HCT116 (cell line): ENCODE data around the gene FAM114A1. TPM values are rescaled to one million over a fixed set of nuclear protein-coding genes. Genes with fewer than 3 reads are reported as not detected.

ENCODE experiments used
- ATAC-seq: fragments of 200-7000 bp; cut with Tn5 transposase; 2 replicates; pipeline ENCODE4 v1.9.1; 2020; ENCODE audit warnings: mild to moderate bottlenecking, moderate library complexity
- BruUV-seq: library from RNA; stranded (reverse); fragments of 400-500 nt; replicated peaks from 2 replicates; lab custom pipeline; 2021; lab: Mats Ljungman, UMichigan
- CTCF ChIA-PET: fragments of 300-600 bp; sonication (Branson Sonifier 250); formaldehyde crosslinking; loops from one replicate; lab custom pipeline; 2021; ENCODE audit warnings: antibody characterized with exemption; lab: Charles Lee
- POLR2A ChIA-PET: fragments of 300-600, 350-600 bp; sonication (Branson Sonifier 250); formaldehyde crosslinking; loops from one replicate; lab custom pipeline; 2021; ENCODE audit warnings: antibody characterized with exemption; lab: Charles Lee
- RAD21 ChIA-PET, 2 experiments: fragments of 300-600 bp; sonication (Branson Sonifier 250); formaldehyde crosslinking; loops; one replicate each; lab custom pipeline; 2023; ENCODE audit warnings: low total read pairs in 2 of 2; ENCODE audit not compliant: uncharacterized antibody in 2 of 2, unreplicated experiment in 2 of 2, low non-redundant PET in 1 of 2; lab: Charles Lee
- DNase-seq: peaks from one replicate; pipeline ENCODE4 v3.0.0-alpha.2; 2010; ENCODE audit warnings: low read depth, low spot score
- H2AFZ ChIP-seq: fragments of 200-600 bp; shearing (Covaris generic), sonication (generic); 2 replicates; pipeline ENCODE4 v1.6.1; 2017; ENCODE audit warnings: low read depth, mixed run types, mixed read lengths, antibody characterized with exemption, low read length; ENCODE audit not compliant: poor library complexity, severe bottlenecking
- H3K27ac ChIP-seq: 2 replicates; pipeline ENCODE4 v1.5.1; 2012; ENCODE audit warnings: low read depth, low read length
- H3K27me3 ChIP-seq: fragments of 200-600 bp; sonication (generic); 2 replicates; pipeline ENCODE4 v1.6.1; 2016; ENCODE audit warnings: mixed run types, low read length, mixed read lengths; ENCODE audit not compliant: insufficient read depth
- H3K36me3 ChIP-seq, 2 experiments: fragments of 200-500 bp in 1 of 2; fragments of 200-600 bp in 1 of 2; sonication (Bioruptor generic) in 1 of 2; sonication (generic) in 1 of 2; 2 replicates each; pipeline versions ENCODE4 v1.5.1 to v1.6.1; 2014 to 2016; ENCODE audit warnings: low read length in 2 of 2, inconsistent platforms in 1 of 2, mixed read lengths in 1 of 2, mixed run types in 1 of 2; ENCODE audit not compliant: insufficient read depth in 2 of 2, control insufficient read depth in 1 of 2
- H3K4me1 ChIP-seq, 2 experiments: fragments of 200-600 bp in 1 of 2; sonication (generic) in 1 of 2; 2 replicates each; pipeline versions ENCODE4 v1.5.1 to v1.6.1; 2012 to 2017; ENCODE audit warnings: low read length in 2 of 2, inconsistent platforms in 1 of 2, mild to moderate bottlenecking in 1 of 2, mixed read lengths in 1 of 2, mixed run types in 1 of 2, moderate library complexity in 1 of 2; ENCODE audit not compliant: insufficient read depth in 2 of 2, control insufficient read depth in 1 of 2
- H3K4me2 ChIP-seq: fragments of 200-600 bp; sonication (generic); 2 replicates; pipeline ENCODE4 v1.6.1; 2017; ENCODE audit warnings: mixed run types, low read length, mixed read lengths
- H3K4me3 ChIP-seq, 2 experiments: fragments of 200-600 bp in 1 of 2; sonication (generic) in 1 of 2; replicated peaks in 1 of 2; 2 replicates each; pipeline ENCODE4 v1.5.1; 2011 to 2016; ENCODE audit warnings: low read length in 2 of 2, control low read depth in 1 of 2, low read depth in 1 of 2, mild to moderate bottlenecking in 1 of 2, mixed read lengths in 1 of 2, mixed run types in 1 of 2
- H3K79me2 ChIP-seq: fragments of 200-600 bp; sonication (generic); 2 replicates; pipeline ENCODE4 v1.6.1; 2017; ENCODE audit warnings: mild to moderate bottlenecking, mixed run types, low read length, moderate library complexity, mixed read lengths; ENCODE audit not compliant: insufficient read depth
- H3K9ac ChIP-seq: fragments of 200-600 bp; sonication (generic); 2 replicates; pipeline ENCODE4 v1.6.1; 2016; ENCODE audit warnings: low read length, mixed read lengths
- H3K9me2 ChIP-seq: fragments of 200-600 bp; sonication (generic), shearing (Covaris generic); 2 replicates; pipeline ENCODE4 v1.6.1; 2017; ENCODE audit warnings: mixed run types, mild to moderate bottlenecking, moderate library complexity; ENCODE audit not compliant: insufficient read depth
- H3K9me3 ChIP-seq, 2 experiments: fragments of 200-500 bp in 1 of 2; fragments of 200-600 bp in 1 of 2; sonication (Bioruptor generic) in 1 of 2; sonication (generic) in 1 of 2; 2 replicates each; pipeline ENCODE4 v1.6.1; 2014 to 2017; ENCODE audit warnings: low read length in 2 of 2, mixed read lengths in 2 of 2, inconsistent platforms in 1 of 2, low read depth in 1 of 2, mild to moderate bottlenecking in 1 of 2, mixed run types in 1 of 2, moderate library complexity in 1 of 2; ENCODE audit not compliant: control insufficient read depth in 1 of 2, insufficient read depth in 1 of 2
- H4K20me1 ChIP-seq: fragments of 200-600 bp; sonication (generic), shearing (Covaris generic); 2 replicates; pipeline ENCODE4 v1.6.1; 2017; ENCODE audit warnings: mixed run types, mild to moderate bottlenecking, moderate library complexity; ENCODE audit not compliant: insufficient read depth
- POLR2A ChIP-seq: IDR thresholded peaks from 2 replicates; pipeline ENCODE4 v1.7.0; 2011; ENCODE audit warnings: borderline replicate concordance; ENCODE audit not compliant: insufficient read depth, insufficient read length; ENCODE audit errors: extremely low read depth
- RAD21 ChIP-seq: IDR thresholded peaks from 2 replicates; pipeline ENCODE4 v1.6.1; 2012; ENCODE audit warnings: low read depth, mild to moderate bottlenecking
- ZFX ChIP-seq: fragments of 450-650 bp; IDR thresholded peaks from 2 replicates; pipeline ENCODE4 v1.6.1; 2017
- intact Hi-C: fragments of 100-400 bp; cut with micrococcal nuclease; formaldehyde crosslinking; loops from 2 replicates; pipeline ENCODE4 v1.10.0; 2022
- total RNA-seq: library from RNA; stranded (reverse); gene quantifications from one replicate; pipeline ENCODE4 v1.2.1, GENCODE V29; 2021; ENCODE audit not compliant: unreplicated experiment
- TF ChIP-seq, protein P1 (sequence below), 3 experiments: fragments of 200-600 bp in 1 of 3; sonication (generic) in 1 of 3; IDR thresholded peaks in 2 of 3; conservative IDR thresholded peaks in 1 of 3; 2 replicates each; pipeline ENCODE4 v1.5.1; 2012 to 2017; ENCODE audit warnings: low read depth in 2 of 3, low read length in 2 of 3, antibody characterized with exemption in 1 of 3, borderline replicate concordance in 1 of 3, control low read depth in 1 of 3, mild to moderate bottlenecking in 1 of 3, mixed read lengths in 1 of 3, mixed run types in 1 of 3, moderate library complexity in 1 of 3; ENCODE audit not compliant: insufficient read depth in 1 of 3

FAM114A1 gene
- total RNA-seq, 1 experiment from 2014 or later: 35.6 TPM

- peak; percentile 100 for ATAC-seq
- H4K20me1 ChIP-seq: no peaks in the 10 kb centered on the region
- H3K9me2 ChIP-seq: no peaks in the 10 kb centered on the region
- no peak overlapping the region for H3K27ac ChIP-seq
- POLR2A ChIA-PET: no interaction called here
- no peaks in the 10 kb centered on the region for H3K79me2 ChIP-seq
- no peak overlapping the region for H3K4me3 ChIP-seq
- DNase-seq: no peak
- no peaks in the 10 kb centered on the region for H3K9me3 ChIP-seq
- intact Hi-C loops: no loop called here
- no peak overlapping the region for H2AFZ ChIP-seq
- TF ChIP-seq RAD21 (peak; percentile 8; the same call in 1 of the 2 replicates), POLR2A (no peak)
- TF ChIP-seq, protein P1, sequence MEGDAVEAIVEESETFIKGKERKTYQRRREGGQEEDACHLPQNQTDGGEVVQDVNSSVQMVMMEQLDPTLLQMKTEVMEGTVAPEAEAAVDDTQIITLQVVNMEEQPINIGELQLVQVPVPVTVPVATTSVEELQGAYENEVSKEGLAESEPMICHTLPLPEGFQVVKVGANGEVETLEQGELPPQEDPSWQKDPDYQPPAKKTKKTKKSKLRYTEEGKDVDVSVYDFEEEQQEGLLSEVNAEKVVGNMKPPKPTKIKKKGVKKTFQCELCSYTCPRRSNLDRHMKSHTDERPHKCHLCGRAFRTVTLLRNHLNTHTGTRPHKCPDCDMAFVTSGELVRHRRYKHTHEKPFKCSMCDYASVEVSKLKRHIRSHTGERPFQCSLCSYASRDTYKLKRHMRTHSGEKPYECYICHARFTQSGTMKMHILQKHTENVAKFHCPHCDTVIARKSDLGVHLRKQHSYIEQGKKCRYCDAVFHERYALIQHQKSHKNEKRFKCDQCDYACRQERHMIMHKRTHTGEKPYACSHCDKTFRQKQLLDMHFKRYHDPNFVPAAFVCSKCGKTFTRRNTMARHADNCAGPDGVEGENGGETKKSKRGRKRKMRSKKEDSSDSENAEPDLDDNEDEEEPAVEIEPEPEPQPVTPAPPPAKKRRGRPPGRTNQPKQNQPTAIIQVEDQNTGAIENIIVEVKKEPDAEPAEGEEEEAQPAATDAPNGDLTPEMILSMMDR (IDR thresholded peaks at IDR 0.05 in 2 of 3, conservative IDR thresholded peaks at IDR 0.05 in 1 of 3; ENCODE audit: borderline replicate concordance in 1 of 3, insufficient read depth in 1 of 3, low read depth in 2 of 3, low read length in 2 of 3): peak; percentile 18 to 66 (median 63); a peak in 5 of 6 replicates
- TF ChIP-seq, all 23 proteins: peak for 2
- CTCF ChIA-PET: no interaction called here
- peaks cover 0 to 10% of the 10 kb centered on the region in 2 experiments; a peak in 2 of 4 replicates for H3K4me1 ChIP-seq
- no peak overlapping the region for H3K9ac ChIP-seq
- peak overlapping the region; percentile 6; the same call in 1 of the 2 replicates for H3K4me2 ChIP-seq
- no peaks in the 10 kb centered on the region for H3K36me3 ChIP-seq
- RAD21 ChIA-PET: no interaction called here
- no TSS peak for BruUV-seq
- no peaks in the 10 kb centered on the region for H3K27me3 ChIP-seq
These were observed 34.7 kb upstream of the FAM114A1 start for GRCh38 chr4:38832624-38833528.

GRCh38 chr4:38834570-38834969, 33.0 kb upstream of the FAM114A1 start:
- CTCF ChIA-PET: no interaction called here
- H2AFZ ChIP-seq: no peak overlapping the region
- POLR2A ChIA-PET: no interaction called here
- no peak overlapping the region for H3K9ac ChIP-seq
- H4K20me1 ChIP-seq: no peaks in the 10 kb centered on the region
- H3K79me2 ChIP-seq: no peaks in the 10 kb centered on the region
- BruUV-seq: no TSS peak
- H3K9me3 ChIP-seq: no peaks in the 10 kb centered on the region
- ATAC-seq (no peak), DNase-seq (no peak)
- TF ChIP-seq ZFX: no peak
- H3K9me2 ChIP-seq: no peaks in the 10 kb centered on the region
- no peaks in the 10 kb centered on the region for H3K36me3 ChIP-seq
- RAD21 ChIA-PET: no interaction called here
- no peak overlapping the region for H3K4me3 ChIP-seq
- no peak overlapping the region for H3K27ac ChIP-seq
- no peak overlapping the region for H3K4me2 ChIP-seq
- H3K4me1 ChIP-seq: peaks cover 0 to 10% of the 10 kb centered on the region in 2 experiments; a peak in 2 of 4 replicates
- H3K27me3 ChIP-seq: no peaks in the 10 kb centered on the region
- intact Hi-C loops: no loop called here
